SKM-1 (cell line): ENCODE results near the gene TSPAN3.

ENCODE experiments used
- DNase-seq: peaks from one replicate; lab custom pipeline; 2025; ENCODE audit not compliant: unreplicated experiment; lab: John Stamatoyannopoulos, UW

Gene TSPAN3

DNA sequence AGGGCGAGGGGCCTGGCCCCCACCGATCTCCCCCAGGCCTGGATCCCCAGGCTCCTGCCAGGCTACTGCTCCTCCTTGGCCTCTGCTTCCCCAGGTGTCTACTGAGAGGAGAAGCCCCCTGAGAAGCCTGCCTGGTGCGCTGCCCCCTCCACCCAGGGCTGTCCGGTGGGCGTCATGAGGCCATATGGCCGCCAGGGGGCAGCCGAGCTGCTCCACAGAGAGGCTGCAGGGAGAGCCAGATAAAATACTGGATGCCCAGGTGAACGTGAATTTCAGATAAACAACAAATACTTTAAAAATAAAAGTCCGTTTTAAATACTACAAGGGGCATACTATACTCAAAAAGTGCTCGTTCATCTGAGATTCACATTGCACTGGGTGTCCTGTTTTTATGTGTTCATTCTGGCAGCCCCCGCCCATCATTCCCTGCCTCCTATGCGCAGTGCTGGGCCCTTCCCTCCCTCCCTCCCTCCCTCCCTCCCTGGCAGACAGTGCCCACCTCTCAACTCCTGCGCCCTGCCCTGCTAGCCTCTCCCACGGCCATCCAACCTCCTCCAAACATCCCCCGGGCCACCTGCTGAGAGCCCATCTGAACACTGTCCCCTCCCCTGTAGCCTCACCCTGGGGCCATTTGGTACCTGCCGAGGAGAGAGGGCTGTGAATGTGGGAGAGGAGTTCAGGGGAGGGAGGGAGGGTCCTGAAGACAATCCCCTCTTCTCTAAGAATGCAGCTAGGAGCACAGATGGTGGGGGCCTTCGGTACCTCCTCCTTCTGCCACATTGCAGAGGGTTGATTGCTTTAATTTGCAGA lies 46.4 kb downstream of the TSPAN3 start:
- peak; percentile 22 for DNase-seq

DNA sequence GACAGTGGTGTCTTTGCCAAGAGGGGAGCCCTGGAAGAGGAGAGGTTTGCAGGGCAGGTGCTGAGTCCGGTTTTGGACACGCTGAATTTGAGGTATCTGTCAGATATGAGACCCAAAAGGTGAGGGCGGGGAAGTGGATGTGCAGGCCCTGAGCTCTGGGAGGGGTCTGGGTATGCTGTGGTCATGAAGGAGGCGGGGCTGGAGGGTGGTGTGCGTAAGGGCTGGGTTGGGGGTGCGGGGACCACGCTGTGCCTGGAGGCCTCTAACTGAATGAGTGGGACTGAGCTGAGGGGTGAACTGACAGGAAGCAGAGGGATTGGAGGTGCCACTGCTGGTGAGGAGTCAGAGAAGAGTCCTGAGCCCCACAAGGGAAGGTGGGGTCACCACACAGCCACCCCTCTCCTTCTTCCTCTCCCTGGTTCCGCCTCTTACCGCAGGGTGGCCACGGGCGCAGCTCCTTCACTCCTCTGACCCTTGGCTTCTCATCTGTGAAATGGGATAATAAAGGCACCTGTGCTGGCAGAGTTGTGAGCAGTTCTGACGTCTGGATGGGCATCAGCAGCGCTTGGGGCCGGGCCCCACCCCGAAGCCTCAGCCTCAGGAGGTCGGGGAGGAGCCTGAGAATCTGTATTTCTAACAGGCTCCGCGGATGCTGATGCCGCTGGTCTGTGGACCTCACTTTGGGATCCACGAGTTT lies 47.2 kb downstream of the TSPAN3 start:
- no peak for DNase-seq

DNA sequence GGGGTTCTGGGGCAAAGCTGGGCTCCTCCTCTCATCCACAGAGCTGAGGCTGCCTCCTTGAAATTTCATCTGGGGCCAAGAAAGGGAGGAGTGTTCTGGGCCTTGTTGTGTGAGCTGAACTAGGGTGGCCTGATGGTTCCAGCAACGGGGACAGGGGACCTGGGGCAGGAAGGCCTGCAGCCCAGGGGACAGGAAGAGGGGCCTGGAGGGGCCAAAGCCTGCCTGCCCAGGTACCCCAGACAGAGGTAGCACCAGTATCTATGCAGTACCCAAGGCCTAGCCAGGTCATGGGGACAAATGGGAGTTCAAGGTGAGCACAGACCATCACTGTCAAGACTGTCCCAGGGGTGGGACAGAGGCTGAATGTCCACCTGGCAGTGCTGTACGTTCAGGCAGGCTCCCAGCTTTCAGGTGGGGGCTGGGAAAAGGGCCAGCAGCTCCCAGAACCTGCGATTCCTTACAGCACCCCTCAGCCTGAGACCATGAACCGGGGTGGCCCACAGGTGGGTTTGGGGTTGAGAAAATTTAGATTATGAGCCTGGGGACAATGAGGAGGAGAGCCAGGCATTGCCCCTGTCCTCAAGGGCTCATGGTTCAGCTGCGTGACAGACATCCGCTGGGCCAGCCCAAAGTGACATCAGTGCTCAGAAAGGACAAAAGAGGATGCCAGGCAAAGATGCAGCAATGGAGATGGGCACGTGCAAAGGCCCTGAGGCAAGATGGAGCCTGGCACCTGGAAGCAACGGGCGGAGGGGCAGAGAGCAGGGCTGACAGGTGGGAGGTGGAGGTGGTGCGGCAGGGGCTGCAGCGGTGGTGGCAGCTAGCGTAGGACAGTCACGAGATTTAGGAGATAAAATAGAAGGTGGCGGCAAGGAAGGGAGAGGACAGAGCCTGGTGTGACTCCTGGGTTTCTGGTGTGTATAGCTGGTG lies 48.0 kb downstream of the TSPAN3 start:
- DNase-seq = no peak

DNA sequence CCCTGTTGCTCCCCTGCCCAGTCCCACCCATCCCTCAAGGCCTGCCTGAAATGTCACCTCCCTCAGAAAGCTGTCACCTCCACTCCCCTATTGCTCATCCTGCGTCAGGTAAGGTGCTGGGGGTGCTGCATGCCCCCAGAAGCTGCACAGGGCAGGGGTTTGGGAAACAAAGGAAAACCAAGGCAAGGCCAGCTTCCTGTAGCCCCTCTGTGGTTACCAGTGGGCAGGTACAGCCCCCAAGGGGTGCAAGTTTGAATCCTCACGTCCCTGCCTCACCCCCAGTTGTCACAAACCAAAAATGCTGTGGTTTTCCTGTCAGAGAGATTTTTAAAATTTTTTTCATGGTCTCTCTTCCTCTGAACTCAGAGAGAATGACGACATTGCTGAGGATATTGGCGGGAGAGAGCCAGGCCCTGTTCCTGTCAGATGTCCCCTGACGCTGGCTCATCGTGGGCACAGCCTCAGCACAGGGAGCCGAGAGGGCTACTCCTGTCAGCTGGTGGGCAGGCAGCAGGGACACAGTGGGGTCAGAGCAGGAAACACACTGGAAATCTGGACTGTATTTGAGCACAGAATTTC lies 49.0 kb downstream of the TSPAN3 start:
- no peak for DNase-seq

DNA sequence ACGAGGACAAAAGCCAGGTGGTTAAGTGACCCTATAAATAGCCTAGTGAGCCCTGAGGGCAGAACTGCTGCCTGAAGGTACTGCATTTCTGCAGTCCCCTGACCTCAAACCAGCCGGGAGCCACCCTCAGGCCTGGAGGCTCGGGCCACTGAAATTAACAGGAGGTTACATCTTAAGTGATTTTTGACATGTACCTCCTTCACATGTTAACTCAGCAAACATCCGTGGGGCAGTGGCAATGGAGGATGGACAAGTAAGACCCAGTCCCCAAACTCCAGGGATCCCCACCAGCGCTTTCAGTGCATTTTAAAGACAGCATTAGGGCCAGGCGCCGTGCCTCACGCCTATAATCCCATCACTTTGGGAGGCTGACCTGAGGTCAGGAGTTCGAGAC lies 49.8 kb downstream of the TSPAN3 start:
- DNase-seq = no peak

DNA sequence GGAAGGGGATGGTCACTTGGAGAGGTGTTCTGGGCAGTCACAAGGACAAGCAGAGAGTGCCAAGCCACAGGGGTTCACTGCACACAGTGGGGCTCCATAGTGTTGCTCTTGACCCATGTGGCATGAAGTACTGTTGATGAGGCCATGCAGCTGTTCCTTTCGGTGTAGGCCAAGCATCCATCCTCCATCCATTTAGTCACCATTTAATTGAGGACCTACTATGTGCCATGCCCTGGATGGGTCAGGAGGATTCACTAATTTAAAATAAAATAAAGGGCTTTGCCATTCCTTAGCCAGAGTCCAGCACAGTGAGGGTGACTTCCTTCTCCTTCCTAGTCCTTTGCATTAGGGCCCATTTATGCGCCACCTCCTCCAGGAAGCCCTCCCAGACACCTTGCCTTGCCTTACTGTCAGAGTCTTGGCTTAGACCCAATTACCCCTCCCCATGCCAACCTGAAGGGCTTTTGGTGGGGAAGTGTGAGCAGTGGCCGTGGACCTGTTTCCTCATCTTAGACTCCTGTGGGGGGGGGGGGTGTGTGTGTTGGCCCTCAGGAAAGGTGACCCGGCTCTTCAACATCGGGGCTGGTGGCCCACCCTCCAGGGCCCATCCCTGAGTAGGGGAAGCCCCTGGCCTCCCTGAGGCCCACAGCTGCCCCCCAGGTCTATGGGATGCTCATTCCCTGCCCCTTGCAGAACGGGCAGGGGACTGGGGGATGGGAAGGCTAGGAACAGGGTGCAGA lies 50.4 kb downstream of the TSPAN3 start:
- DNase-seq = no peak

DNA sequence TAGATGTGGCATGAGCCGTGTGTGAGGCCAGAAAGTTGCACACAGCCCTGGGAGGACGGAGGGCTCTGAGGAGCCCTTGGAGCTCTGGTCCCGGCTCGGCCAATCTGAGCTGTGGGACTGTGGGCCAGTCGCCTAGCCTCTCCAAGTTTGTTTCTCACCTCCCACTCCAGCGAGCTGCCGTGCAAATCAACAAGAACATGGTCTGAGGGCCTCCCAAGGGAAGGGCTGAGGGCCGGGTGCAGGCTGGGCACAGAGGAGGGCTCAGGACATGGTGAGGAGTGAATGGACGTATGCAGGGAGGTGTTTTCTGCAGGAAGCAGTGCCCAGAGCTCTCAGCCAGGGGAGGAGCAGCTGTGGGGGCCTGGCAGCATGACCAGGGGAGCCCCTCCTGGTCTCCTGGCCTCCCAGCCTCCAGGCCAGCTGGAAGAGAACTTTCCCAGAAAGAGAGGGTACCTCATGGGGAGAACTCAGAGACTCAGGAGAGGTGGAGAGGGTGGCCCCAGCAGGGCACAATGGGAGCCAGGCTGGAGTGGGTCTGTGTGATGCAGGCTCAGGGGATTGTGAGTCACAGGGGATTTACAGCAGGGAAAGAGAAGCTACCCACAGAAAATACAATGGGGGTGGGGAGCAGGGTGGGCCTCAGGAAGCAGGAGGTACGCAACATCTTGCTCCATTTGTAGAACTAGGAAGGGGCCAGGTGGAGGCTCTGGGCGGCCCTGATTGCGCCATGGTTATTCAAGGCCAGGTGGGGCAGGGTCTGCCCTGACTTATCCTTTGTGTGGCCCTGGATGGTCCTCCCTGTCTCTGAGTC lies 51.2 kb downstream of the TSPAN3 start:
- no peak for DNase-seq

DNA sequence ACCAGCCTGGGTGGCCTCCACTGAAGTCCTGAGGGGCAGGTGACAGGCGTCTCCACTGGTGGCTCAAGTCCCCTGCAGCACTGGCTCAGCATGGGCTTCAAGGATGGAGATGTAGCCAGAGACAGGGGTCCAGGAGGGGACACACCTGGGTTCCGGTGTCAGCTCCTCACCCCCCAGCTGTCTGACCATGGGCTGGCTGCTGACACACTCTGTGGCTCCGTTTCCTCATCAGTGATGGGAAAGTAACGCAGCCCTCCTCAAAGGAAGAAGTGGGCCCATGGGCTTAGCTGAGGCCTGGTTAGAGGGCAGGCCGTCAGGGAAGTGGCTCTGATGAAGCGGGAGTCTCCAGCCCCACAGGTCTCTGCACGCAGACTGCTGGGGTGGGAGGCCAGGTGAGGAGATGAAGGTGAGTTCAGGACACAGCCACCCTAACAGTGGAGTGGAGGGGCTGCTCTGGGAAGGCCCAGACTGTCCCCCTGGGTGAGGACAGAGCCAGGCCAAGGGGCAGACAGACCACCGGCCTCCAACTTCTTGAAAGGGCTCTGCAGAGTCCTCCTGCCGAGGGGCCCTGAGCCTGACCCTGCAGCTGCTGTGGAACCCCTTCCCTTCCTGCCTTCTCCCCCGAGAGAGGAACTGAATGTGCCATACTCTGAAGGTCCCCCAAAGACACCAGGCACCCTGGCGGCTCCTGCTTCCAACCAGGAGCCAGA lies 52.0 kb downstream of the TSPAN3 start:
- no peak for DNase-seq

DNA sequence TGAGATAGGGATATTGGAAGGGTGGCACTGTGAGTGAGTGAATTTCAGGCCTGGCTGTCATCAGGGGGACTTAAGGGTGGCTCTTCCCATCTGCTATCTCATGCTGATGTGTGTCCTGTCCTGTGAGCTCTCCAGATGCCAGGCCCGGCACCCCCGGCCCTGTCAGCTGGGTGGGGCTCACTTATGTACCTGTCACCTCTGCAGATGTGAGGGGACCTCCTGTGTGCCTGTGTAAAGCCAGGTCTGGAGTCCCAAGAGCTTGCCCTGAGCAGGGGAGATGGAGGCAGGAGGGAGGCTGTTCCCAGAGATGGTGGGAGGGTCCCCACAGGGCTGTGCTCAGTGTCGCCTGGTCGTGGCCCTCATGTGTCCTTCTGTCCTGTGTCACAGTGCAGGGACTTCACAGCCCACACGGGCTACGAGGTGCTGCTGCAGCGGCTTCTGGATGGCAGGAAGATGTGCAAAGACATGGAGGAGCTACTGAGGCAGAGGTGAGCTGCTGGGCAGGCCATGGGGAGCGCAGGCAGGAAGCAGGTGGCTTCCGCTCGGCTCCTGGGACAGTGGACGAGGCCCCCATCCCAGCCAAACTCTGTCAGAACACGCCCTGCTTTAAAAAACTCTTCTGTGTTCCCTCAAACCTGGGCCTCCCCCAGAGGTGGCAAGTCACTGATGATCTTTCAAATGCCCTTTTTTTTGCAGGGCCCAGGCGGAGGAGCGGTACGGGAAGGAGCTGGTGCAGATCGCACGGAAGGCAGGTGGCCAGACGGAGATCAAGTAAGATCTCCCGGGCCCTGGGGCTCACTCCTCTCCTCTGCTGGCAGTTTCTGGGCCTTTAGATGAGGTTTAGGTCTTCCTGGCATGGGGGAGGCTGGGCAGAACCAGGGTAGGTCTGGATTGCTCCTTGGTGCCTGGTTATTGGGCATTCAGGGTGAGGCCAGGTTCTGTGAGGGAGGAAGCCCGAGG lies 52.9 kb downstream of the TSPAN3 start:
- no peak for DNase-seq

DNA sequence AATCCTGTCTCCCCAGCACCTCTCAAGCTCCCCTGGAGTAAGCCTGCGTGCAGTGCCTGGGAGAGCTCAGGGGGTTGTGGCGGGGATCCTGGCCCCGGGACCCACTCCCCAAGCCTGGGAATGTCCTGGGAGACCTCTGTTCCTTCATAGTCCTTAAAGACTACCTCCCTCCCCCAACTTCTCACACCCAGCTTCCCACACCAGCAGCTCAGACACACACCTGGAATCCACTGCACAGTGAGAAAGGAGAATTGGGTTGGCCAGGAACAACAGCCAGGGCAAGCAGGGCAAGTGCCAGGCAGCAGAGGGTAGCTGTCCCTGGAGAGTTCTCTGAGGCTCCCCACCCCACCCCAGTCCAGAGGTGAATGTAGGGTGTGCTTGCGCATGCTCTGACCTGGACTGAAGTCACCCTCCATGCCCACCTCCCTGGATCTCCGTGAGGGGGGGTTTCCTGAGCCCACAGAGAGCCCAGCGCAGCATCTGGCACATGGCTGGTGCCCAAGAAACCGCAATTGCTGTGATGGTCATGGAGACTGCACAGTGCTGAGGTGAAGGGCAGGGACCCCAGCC lies 53.7 kb downstream of the TSPAN3 start:
- no peak for DNase-seq

DNA sequence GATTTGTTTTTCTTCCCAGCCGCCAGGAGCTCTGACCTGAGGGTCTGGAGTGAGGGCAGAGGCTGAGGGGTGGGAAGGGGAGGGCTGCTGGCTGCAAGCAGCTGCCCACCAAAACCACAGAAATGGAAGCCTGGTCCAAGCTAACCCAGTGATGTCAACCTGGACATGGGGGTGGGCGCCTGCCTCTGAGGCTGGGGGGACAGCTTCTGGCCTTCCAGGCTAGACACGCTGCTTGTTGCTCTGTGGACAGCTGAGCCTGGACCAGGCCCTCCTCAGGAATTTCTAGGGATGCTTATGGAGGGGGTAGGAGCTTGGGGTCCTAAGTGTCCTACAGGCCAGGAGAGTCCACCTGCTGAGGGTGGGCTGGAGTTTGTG lies 54.6 kb downstream of the TSPAN3 start:
- DNase-seq = no peak

DNA sequence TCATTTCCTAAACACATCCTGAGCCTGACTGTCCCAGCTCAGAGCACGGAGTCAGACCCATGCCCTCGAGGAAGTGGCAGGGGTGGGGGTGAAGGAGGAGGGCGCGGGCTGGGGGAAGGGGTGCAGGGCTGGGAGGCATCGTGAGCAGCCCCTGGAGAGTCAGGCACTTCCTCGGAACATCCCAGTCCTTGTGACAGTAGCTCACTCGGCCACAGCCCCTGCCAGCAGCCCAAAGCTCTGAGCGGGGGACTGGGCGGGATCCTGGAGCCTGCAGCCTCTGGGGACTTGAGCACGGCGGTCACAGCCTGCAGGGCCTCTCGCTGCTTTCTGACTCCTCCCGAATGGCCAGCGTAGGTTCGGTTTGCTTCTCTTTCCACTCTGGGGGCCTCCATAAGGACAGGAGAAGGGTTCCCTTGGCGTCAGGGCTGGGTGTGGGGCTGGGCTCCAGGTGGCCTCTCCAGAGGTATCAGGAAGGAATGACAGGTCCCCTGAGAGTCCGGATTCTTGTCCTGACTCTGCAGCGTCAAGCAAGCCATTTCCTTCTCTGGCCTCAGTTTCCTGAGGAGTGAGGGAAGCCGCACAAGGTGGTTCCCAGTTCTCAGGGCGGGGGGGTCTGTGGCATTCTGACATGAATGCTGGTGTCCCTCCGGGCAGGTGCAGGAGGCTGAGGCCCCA lies 55.1 kb downstream of the TSPAN3 start:
- DNase-seq = no peak

DNA sequence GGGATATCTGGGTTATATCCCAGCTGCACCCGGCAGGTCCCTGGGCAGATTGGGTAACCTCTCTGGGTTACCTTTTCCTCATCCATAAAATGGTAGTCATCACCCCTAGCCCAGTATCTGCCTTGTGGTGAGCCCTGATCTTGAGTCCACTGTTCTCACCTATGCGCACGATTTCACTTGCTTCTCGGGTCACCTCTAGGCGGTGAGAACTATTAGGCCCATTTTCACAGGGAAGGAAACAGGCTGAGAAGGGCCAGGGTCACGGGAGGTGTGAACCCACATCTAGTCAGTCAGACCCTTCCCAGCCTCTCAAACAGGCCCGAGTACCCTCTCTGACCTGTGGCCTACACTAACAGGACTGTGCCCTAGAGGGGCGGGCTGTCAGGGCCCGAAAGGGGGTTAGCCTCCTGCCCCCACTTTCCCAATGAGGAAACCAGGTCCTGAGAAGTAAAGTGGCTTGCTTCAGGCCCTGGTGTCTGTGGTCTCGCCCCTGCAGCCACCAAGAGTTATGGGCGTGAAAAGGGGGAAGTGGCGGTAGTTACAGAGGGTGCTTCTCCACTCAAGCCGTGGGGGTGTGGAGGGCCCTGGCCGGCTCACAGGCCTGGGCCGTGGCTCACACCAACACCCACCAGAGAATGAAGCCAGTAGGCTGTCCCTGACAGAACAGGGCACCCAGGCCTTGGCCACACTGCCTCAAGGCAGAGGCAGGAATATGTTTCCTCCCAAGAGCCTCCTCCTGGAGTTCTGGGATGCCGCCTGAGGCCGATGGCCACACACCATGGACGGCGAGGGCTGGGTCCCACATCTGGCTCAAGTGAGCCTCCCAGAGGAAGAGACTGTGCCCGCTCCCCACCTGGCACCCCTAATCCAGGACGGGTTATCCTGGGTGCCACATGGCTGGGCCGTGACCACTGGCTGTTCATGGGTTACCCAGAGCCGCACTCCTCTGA lies 56.5 kb downstream of the TSPAN3 start:
- peak; percentile 94 for DNase-seq

DNA sequence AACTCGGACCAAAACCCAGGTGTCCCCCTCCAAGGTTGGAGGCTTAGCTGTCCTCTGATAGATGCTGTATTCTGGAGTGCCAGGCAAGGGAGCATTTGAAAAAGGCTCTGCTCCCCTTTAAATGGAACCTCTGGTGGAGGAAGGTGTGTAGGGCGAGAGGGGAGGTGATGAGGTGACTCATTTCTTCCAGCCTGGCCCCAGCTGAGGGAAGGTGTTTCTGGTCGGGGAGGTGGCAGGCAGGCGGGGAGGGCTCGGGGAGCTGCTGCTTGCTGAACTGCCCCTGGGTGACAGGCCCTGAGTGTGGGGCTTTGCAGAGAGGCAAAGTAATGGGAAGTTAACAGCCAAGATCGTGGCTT lies 57.2 kb downstream of the TSPAN3 start:
- no peak for DNase-seq

DNA sequence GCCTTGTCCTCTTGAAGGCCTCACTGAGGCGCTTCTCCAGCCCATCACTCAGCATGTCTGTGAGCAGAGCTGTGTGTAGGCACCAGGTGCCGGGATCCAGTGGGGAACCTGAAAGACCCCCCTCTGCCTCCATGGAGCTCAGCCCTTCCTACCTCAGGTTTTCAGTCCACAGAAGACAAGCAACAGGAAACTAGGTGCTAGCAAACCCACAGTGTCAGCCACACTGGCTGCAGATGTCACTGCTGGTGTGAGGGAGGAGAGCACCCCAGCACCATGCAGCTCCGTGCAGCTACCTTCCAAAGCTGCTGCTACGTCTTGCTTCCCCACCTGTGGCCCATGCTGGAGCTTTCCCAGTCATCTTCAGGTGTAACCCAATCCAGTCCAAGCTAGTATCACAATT lies 58.0 kb downstream of the TSPAN3 start:
- DNase-seq = no peak

DNA sequence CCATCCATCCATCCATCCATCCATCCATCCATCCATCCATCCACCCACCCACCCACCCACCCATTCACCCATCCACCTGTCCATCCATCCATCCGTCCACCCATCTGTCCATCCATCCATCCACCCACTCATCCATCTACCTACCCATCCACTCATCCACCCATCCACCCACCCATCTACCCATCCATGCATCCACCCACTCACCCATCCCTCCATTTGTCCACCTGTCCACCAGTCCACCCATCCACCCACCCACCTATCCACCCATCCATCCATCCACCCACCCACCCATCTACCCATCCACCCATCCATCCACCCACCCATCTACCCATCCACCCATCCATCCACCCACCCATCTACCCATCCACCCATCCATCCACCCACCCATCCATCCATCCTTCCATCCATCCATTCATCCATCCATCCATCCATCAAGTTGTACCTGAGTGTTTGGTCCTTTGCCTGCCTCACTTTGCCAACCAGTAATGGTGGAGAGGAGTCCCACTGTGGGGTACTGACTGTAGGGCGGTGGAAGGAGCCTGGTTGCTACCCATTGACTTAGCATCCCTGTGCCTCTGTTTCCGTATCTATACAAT lies 58.7 kb downstream of the TSPAN3 start:
- no peak for DNase-seq
